WTC11 (cell line): ENCODE results near the gene HSPB6. TPM values are rescaled to one million over a fixed set of nuclear protein-coding genes. Genes with fewer than 3 reads are reported as not detected.

Source experiments
- ATAC-seq: fragments of 200-7000 bp; cut with Tn5 transposase; 2 replicates; pipeline ENCODE4 v1.10.0; 2021; ENCODE audit warnings: mild to moderate bottlenecking, moderate library complexity
- CTCF ChIA-PET: fragments of 300-600 bp; sonication (Branson Sonifier 250); formaldehyde crosslinking; loops from one replicate; lab custom pipeline; 2021; ENCODE audit warnings: antibody characterized with exemption; lab: Charles Lee
- POLR2A ChIA-PET: fragments of 350-600 bp; sonication (Branson Sonifier 250); formaldehyde crosslinking; loops from one replicate; lab custom pipeline; 2021; ENCODE audit warnings: antibody characterized with exemption; lab: Charles Lee
- DNase-seq: peaks from one replicate; pipeline ENCODE4 v3.0.0; 2021; ENCODE audit warnings: low spot score
- H3K27ac Mint-ChIP-seq: 2 replicates; pipeline ENCODE4 v1.8.0; 2021; ENCODE audit warnings: mixed read lengths
- H3K27me3 Mint-ChIP-seq: 2 replicates; pipeline ENCODE4 v1.8.0; 2021; ENCODE audit warnings: low read depth, mild to moderate bottlenecking, moderate library complexity, mixed read lengths
- H3K36me3 Mint-ChIP-seq: 2 replicates; pipeline ENCODE4 v1.8.0; 2021; ENCODE audit warnings: mixed read lengths
- H3K4me1 Mint-ChIP-seq: 2 replicates; pipeline ENCODE4 v1.8.0; 2022; ENCODE audit warnings: mixed read lengths
- H3K4me3 Mint-ChIP-seq: 2 replicates; pipeline ENCODE4 v1.8.0; 2021; ENCODE audit warnings: mild to moderate bottlenecking, moderate library complexity, mixed read lengths
- H3K9me3 Mint-ChIP-seq: 2 replicates; pipeline ENCODE4 v1.8.0; 2021; ENCODE audit warnings: mixed read lengths
- CBFB ChIP-seq: sonication (generic); formaldehyde crosslinking; IDR thresholded peaks from 2 replicates; pipeline ENCODE4 v1.8.1; 2022; ENCODE audit warnings: mild to moderate bottlenecking, low read depth, missing genetic modification reagents
- ELF4 ChIP-seq: sonication (generic); formaldehyde crosslinking; IDR thresholded peaks from 2 replicates; pipeline ENCODE4 v1.8.1; 2022; ENCODE audit warnings: low read depth, mild to moderate bottlenecking, moderate library complexity, missing genetic modification reagents
- NFE2L1 ChIP-seq: sonication (generic); formaldehyde crosslinking; IDR thresholded peaks from 2 replicates; pipeline ENCODE4 v1.8.1; 2023; ENCODE audit warnings: missing genetic modification reagents
- NFYB ChIP-seq: sonication (generic); formaldehyde crosslinking; conservative IDR thresholded peaks from 2 replicates; pipeline ENCODE4 v1.8.0; 2022; ENCODE audit warnings: low read depth, missing genetic modification reagents
- NR3C1 ChIP-seq: sonication (generic); formaldehyde crosslinking; conservative IDR thresholded peaks from 2 replicates; pipeline ENCODE4 v1.8.1; 2023; ENCODE audit warnings: low read depth, mild to moderate bottlenecking, missing genetic modification reagents
- OVOL2 ChIP-seq: fragments of 250-450 bp; sonication (Bioruptor Pico); IDR thresholded peaks from 2 replicates; pipeline ENCODE4 v1.9.0; 2021; ENCODE audit warnings: mild to moderate bottlenecking, borderline replicate concordance
- RELA ChIP-seq: sonication (generic); formaldehyde crosslinking; IDR thresholded peaks from 2 replicates; pipeline ENCODE4 v1.8.1; 2022; ENCODE audit warnings: missing genetic modification reagents, mild to moderate bottlenecking, borderline replicate concordance
- TEAD1 ChIP-seq: sonication (generic); formaldehyde crosslinking; IDR thresholded peaks from 2 replicates; pipeline ENCODE4 v1.8.0; 2022; ENCODE audit warnings: mild to moderate bottlenecking, missing genetic modification reagents
- TEAD4 ChIP-seq: sonication (generic); formaldehyde crosslinking; IDR thresholded peaks from 2 replicates; pipeline ENCODE4 v1.8.0; 2022; ENCODE audit warnings: mild to moderate bottlenecking, missing genetic modification reagents
- ZNF232 ChIP-seq: sonication (generic); formaldehyde crosslinking; IDR thresholded peaks from 2 replicates; pipeline ENCODE4 v1.8.0; 2022; ENCODE audit warnings: mild to moderate bottlenecking, missing genetic modification reagents
- ZNF317 ChIP-seq: sonication (generic); formaldehyde crosslinking; IDR thresholded peaks from 2 replicates; pipeline ENCODE4 v1.8.1; 2023; ENCODE audit warnings: low read depth, mild to moderate bottlenecking, moderate library complexity, missing genetic modification reagents, borderline replicate concordance
- total RNA-seq: library from RNA; stranded (reverse); gene quantifications from 3 replicates; pipeline ENCODE4 v1.2.3, GENCODE V29; 2021
- TF ChIP-seq, protein P1 (sequence below): fragments of 250-450 bp; sonication (Bioruptor Pico); IDR thresholded peaks from 2 replicates; pipeline ENCODE4 v1.9.0; 2021; ENCODE audit warnings: mild to moderate bottlenecking
- TF ChIP-seq, protein P2 (sequence below): sonication (generic); formaldehyde crosslinking; IDR thresholded peaks from 2 replicates; pipeline ENCODE4 v1.8.1; 2022; ENCODE audit warnings: missing genetic modification reagents, borderline replicate concordance
- TF ChIP-seq, protein P3 (sequence below): sonication (generic); formaldehyde crosslinking; IDR thresholded peaks from 2 replicates; pipeline ENCODE4 v1.8.1; 2023; ENCODE audit warnings: mild to moderate bottlenecking, missing genetic modification reagents, moderate library complexity
- TF ChIP-seq, protein P4 (sequence below): sonication (generic); formaldehyde crosslinking; IDR thresholded peaks from 2 replicates; pipeline ENCODE4 v1.8.0; 2023; ENCODE audit warnings: missing genetic modification reagents, mild to moderate bottlenecking, borderline replicate concordance
- TF ChIP-seq, protein P5 (sequence below): fragments of 250-450 bp; sonication (Bioruptor Pico); IDR thresholded peaks from 2 replicates; pipeline ENCODE4 v1.9.0; 2021; ENCODE audit warnings: mild to moderate bottlenecking, borderline replicate concordance

The HSPB6 gene
- total RNA-seq, 1 experiment from 2014 or later = 1.7 TPM

DNA sequence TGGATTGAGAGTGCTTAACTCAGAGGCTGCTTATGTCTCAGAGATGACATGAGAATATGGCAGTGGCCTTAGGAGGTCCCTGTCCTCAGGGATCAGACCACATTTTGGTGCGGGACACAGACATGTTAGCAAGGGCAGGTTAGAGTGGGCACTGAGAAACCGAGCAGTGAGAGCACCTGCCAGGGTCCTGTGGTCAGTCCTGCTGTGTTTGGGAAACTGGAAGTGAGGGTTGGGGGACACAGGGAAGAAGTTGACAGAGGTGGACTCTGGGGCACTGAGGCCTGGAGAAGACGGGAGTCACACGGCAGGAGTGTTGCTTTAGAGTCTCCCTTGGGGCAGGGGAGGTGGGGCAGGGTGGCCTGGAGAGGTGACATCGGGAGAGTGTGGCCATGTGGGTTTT is 21.9 kb downstream of the HSPB6 start (continued):
- TF ChIP-seq, protein P1, sequence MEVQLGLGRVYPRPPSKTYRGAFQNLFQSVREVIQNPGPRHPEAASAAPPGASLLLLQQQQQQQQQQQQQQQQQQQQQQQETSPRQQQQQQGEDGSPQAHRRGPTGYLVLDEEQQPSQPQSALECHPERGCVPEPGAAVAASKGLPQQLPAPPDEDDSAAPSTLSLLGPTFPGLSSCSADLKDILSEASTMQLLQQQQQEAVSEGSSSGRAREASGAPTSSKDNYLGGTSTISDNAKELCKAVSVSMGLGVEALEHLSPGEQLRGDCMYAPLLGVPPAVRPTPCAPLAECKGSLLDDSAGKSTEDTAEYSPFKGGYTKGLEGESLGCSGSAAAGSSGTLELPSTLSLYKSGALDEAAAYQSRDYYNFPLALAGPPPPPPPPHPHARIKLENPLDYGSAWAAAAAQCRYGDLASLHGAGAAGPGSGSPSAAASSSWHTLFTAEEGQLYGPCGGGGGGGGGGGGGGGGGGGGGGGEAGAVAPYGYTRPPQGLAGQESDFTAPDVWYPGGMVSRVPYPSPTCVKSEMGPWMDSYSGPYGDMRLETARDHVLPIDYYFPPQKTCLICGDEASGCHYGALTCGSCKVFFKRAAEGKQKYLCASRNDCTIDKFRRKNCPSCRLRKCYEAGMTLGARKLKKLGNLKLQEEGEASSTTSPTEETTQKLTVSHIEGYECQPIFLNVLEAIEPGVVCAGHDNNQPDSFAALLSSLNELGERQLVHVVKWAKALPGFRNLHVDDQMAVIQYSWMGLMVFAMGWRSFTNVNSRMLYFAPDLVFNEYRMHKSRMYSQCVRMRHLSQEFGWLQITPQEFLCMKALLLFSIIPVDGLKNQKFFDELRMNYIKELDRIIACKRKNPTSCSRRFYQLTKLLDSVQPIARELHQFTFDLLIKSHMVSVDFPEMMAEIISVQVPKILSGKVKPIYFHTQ = no peak
- no peak for TF ChIP-seq TEAD4 (CRISPR knock-in tag)
- TF ChIP-seq NR3C1 (CRISPR knock-in tag) = no peak
- no peak for TF ChIP-seq TEAD1 (CRISPR knock-in tag)
- TF ChIP-seq ZNF317 (CRISPR knock-in tag) = no peak
- TF ChIP-seq RELA = no peak
- TF ChIP-seq, protein P2, sequence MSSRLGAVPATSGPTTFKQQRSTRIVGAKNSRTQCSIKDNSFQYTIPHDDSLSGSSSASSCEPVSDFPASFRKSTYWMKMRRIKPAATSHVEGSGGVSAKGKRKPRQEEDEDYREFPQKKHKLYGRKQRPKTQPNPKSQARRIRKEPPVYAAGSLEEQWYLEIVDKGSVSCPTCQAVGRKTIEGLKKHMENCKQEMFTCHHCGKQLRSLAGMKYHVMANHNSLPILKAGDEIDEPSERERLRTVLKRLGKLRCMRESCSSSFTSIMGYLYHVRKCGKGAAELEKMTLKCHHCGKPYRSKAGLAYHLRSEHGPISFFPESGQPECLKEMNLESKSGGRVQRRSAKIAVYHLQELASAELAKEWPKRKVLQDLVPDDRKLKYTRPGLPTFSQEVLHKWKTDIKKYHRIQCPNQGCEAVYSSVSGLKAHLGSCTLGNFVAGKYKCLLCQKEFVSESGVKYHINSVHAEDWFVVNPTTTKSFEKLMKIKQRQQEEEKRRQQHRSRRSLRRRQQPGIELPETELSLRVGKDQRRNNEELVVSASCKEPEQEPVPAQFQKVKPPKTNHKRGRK (CRISPR knock-in tag) = no peak
- TF ChIP-seq, protein P3, sequence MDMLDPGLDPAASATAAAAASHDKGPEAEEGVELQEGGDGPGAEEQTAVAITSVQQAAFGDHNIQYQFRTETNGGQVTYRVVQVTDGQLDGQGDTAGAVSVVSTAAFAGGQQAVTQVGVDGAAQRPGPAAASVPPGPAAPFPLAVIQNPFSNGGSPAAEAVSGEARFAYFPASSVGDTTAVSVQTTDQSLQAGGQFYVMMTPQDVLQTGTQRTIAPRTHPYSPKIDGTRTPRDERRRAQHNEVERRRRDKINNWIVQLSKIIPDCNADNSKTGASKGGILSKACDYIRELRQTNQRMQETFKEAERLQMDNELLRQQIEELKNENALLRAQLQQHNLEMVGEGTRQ (CRISPR knock-in tag) = no peak

DNA sequence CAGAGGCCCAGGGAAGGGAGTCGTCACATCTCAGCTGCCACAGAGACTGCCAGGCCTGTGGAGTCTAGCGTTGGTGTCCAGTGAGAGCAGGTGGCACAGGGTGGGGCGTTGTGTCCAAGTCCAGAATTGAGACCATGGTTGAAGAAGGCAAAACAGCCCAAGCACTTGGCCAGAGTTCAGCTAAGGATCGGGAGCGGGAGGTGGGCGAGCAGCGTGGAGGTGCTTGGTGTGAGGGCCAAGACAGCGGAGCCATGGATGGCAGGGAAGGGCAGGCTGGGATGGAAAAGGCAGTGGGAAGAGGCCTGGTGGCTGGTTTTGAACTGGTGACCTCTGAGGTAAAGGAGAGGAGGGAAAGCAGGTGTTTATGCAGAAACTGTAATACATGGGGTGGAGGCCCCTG is 22.6 kb downstream of the HSPB6 start:
- CTCF ChIA-PET = no interaction called here
- Mint-ChIP-seq H3K9me3 (no peaks in the 10 kb centered on the region), H3K27ac (peak overlapping the region; percentile 54; the same call in 1 of the 2 replicates), H3K27me3 (no peaks in the 10 kb centered on the region), H3K4me1 (0 out of 2 replicates have a peak, but pooled peaks cover 2% of the 10 kb centered on the region), H3K4me3 (no peak overlapping the region), H3K36me3 (peaks cover 50% of the 10 kb centered on the region)
- ATAC-seq (no peak), DNase-seq (no peak)
- no peak for TF ChIP-seq NFYB (CRISPR knock-in tag)
- POLR2A ChIA-PET = no interaction called here

DNA sequence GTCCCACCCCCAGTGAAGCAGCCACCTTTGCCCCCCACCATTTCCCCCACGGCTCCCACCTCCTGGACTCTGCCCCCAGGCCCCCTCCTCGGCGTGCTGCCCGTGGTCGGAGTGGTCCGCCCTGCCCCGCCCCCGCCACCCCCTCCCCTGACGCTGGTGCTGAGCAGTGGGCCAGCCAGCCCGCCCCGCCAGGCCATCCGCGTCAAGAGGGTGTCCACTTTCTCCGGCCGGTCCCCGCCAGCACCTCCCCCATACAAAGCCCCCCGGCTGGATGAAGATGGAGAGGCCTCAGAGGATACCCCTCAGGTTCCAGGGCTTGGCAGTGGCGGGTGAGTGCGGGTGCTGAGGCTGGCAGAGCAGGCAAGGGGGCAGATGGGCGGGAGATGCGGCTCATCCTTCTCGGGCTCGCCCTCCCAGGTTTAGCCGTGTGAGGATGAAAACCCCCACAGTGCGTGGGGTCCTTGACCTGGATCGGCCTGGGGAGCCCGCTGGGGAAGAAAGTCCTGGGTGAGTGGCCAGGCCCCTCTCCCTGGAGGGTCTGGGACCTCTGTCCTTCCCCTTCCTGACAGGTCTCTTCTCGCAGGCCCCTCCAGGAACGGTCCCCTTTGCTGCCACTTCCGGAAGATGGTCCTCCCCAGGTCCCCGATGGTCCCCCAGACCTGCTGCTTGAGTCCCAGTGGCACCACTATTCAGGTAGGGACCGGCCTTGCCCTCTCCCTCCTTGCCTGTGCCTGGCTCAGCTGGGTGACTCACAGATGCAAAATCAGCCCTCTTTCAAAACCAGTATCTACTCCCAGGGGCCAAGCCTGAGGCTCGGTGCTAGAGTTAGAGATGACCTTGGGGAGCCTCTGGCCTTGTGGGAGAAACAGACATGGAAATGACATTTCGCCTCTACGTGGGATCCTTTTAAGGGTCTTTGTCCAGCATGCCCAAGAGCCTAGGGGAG is 23.4 kb downstream of the HSPB6 start:
- Mint-ChIP-seq H3K4me1 (0 out of 2 replicates have a peak, but pooled peaks cover 2% of the 10 kb centered on the region), H3K27ac (peak overlapping the region; percentile 54; the same call in 1 of the 2 replicates), H3K4me3 (no peak overlapping the region), H3K27me3 (no peaks in the 10 kb centered on the region), H3K36me3 (peaks cover 54% of the 10 kb centered on the region), H3K9me3 (no peaks in the 10 kb centered on the region)
- DNase-seq (no peak), ATAC-seq (no peak)
- ChIA-PET CTCF (no interaction called here), POLR2A (no interaction called here)
- no peak for TF ChIP-seq ZNF317 (CRISPR knock-in tag)
- no peak for TF ChIP-seq ELF4 (CRISPR knock-in tag)
- TF ChIP-seq, protein P4, sequence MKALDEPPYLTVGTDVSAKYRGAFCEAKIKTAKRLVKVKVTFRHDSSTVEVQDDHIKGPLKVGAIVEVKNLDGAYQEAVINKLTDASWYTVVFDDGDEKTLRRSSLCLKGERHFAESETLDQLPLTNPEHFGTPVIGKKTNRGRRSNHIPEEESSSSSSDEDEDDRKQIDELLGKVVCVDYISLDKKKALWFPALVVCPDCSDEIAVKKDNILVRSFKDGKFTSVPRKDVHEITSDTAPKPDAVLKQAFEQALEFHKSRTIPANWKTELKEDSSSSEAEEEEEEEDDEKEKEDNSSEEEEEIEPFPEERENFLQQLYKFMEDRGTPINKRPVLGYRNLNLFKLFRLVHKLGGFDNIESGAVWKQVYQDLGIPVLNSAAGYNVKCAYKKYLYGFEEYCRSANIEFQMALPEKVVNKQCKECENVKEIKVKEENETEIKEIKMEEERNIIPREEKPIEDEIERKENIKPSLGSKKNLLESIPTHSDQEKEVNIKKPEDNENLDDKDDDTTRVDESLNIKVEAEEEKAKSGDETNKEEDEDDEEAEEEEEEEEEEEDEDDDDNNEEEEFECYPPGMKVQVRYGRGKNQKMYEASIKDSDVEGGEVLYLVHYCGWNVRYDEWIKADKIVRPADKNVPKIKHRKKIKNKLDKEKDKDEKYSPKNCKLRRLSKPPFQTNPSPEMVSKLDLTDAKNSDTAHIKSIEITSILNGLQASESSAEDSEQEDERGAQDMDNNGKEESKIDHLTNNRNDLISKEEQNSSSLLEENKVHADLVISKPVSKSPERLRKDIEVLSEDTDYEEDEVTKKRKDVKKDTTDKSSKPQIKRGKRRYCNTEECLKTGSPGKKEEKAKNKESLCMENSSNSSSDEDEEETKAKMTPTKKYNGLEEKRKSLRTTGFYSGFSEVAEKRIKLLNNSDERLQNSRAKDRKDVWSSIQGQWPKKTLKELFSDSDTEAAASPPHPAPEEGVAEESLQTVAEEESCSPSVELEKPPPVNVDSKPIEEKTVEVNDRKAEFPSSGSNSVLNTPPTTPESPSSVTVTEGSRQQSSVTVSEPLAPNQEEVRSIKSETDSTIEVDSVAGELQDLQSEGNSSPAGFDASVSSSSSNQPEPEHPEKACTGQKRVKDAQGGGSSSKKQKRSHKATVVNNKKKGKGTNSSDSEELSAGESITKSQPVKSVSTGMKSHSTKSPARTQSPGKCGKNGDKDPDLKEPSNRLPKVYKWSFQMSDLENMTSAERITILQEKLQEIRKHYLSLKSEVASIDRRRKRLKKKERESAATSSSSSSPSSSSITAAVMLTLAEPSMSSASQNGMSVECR = no peak
- no peak for TF ChIP-seq ZNF232
- TF ChIP-seq CBFB (CRISPR knock-in tag) = no peak
- no peak for TF ChIP-seq OVOL2
- TF ChIP-seq NFE2L1 (CRISPR knock-in tag) = no peak
- TF ChIP-seq, protein P5, sequence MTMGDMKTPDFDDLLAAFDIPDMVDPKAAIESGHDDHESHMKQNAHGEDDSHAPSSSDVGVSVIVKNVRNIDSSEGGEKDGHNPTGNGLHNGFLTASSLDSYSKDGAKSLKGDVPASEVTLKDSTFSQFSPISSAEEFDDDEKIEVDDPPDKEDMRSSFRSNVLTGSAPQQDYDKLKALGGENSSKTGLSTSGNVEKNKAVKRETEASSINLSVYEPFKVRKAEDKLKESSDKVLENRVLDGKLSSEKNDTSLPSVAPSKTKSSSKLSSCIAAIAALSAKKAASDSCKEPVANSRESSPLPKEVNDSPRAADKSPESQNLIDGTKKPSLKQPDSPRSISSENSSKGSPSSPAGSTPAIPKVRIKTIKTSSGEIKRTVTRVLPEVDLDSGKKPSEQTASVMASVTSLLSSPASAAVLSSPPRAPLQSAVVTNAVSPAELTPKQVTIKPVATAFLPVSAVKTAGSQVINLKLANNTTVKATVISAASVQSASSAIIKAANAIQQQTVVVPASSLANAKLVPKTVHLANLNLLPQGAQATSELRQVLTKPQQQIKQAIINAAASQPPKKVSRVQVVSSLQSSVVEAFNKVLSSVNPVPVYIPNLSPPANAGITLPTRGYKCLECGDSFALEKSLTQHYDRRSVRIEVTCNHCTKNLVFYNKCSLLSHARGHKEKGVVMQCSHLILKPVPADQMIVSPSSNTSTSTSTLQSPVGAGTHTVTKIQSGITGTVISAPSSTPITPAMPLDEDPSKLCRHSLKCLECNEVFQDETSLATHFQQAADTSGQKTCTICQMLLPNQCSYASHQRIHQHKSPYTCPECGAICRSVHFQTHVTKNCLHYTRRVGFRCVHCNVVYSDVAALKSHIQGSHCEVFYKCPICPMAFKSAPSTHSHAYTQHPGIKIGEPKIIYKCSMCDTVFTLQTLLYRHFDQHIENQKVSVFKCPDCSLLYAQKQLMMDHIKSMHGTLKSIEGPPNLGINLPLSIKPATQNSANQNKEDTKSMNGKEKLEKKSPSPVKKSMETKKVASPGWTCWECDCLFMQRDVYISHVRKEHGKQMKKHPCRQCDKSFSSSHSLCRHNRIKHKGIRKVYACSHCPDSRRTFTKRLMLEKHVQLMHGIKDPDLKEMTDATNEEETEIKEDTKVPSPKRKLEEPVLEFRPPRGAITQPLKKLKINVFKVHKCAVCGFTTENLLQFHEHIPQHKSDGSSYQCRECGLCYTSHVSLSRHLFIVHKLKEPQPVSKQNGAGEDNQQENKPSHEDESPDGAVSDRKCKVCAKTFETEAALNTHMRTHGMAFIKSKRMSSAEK (CRISPR knock-in tag) = no peak
